HepG2 (cell line): Measurements from ENCODE around the gene PIGX. TPM values are rescaled to one million over a fixed set of nuclear protein-coding genes. Genes with fewer than 3 reads are reported as not detected.
A peak's percentile ranks its signal among the peaks of the same experiment; 100 is the strongest.

Source experiments
- ATAC-seq: fragments of 200-7000 bp; cut with Tn5 transposase; 3 replicates; pipeline ENCODE4 v1.9.1; 2020; ENCODE audit warnings: mild to moderate bottlenecking, moderate library complexity
- Bru-seq: library from RNA; stranded (reverse); fragments of 400-500 nt; gene quantifications from one replicate; lab custom pipeline; 2021; lab: Mats Ljungman, UMichigan
- BruChase-seq, 2 experiments: library from RNA; stranded (reverse); fragments of 400-500 nt; gene quantifications; one replicate each; lab custom pipeline; 2021; lab: Mats Ljungman, UMichigan
- BruUV-seq: library from RNA; stranded (reverse); fragments of 400-500 nt; replicated peaks from 2 replicates; lab custom pipeline; 2021; lab: Mats Ljungman, UMichigan
- CTCF ChIA-PET: fragments of 300-600 bp; formaldehyde crosslinking; extraction: SDS; loops from one replicate; lab custom pipeline; 2021; ENCODE audit warnings: low total read pairs, inconsistent platforms, low intra/inter-chr PET ratio; lab: Yijun Ruan, JAX
- POLR2A ChIA-PET: fragments of 350-600 bp; sonication (Branson Sonifier 250); formaldehyde crosslinking; loops from one replicate; lab custom pipeline; 2020; ENCODE audit warnings: antibody characterized with exemption, inconsistent platforms; lab: Yijun Ruan, JAX
- DNase-seq: peaks from one replicate; pipeline ENCODE4 v3.0.0-alpha.2; 2015; ENCODE audit warnings: low spot score
- FAIRE-seq: peaks from 3 replicates; lab custom pipeline; 2011; peaks lifted over from hg19 to GRCh38; lab: Jason Lieb, UNC
- H2AFZ ChIP-seq: one replicate; pipeline ENCODE4 v1.6.1; 2011; ENCODE audit warnings: low read length, inconsistent platforms
- H3K27ac ChIP-seq: fragments of 300-600 bp; 3 replicates; pipeline ENCODE4 v1.8.0; 2011; ENCODE audit warnings: mixed run types, mild to moderate bottlenecking, mixed read lengths, low read length, inconsistent platforms; ENCODE audit not compliant: insufficient read depth; ENCODE audit errors: extremely low read length
- H3K27me3 ChIP-seq, 2 experiments: fragments of 200-600 bp in 1 of 2; 2 replicates in 1 of 2; 3 replicates in 1 of 2; pipeline versions ENCODE4 v1.6.0 to v1.8.0; 2011; ENCODE audit warnings: low read length in 2 of 2, mild to moderate bottlenecking in 2 of 2, moderate library complexity in 2 of 2, inconsistent platforms in 1 of 2; ENCODE audit not compliant: insufficient read depth in 2 of 2, control insufficient read depth in 1 of 2
- H3K36me3 ChIP-seq, 2 experiments: fragments of 200-600 bp in 1 of 2; replicated peaks in 1 of 2; 2 replicates in 1 of 2; 3 replicates in 1 of 2; pipeline versions ENCODE4 v1.5.1 to v1.8.0; 2011; ENCODE audit warnings: low read length in 2 of 2, inconsistent platforms in 1 of 2; ENCODE audit not compliant: insufficient read depth in 2 of 2, control insufficient read depth in 1 of 2
- H3K4me1 ChIP-seq: 2 replicates; pipeline ENCODE4 v1.5.1; 2012; ENCODE audit warnings: low read length, inconsistent platforms; ENCODE audit not compliant: insufficient read depth
- H3K4me2 ChIP-seq: 2 replicates; pipeline ENCODE4 v1.6.0; 2011; ENCODE audit warnings: low read depth, low read length, inconsistent platforms
- H3K4me3 ChIP-seq, 3 experiments: fragments of 200-600 bp in 1 of 3; sonication (generic), shearing (Covaris generic) in 1 of 3; replicated peaks in 1 of 3; 2 replicates each; pipeline ENCODE4 v1.5.1; 2011 to 2016; ENCODE audit warnings: low read length in 3 of 3, inconsistent platforms in 2 of 3, low read depth in 2 of 3, mild to moderate bottlenecking in 2 of 3, control low read depth in 1 of 3, mixed read lengths in 1 of 3; ENCODE audit not compliant: insufficient read depth in 1 of 3
- H3K79me2 ChIP-seq: one replicate; pipeline ENCODE4 v1.6.1; 2011; ENCODE audit warnings: low read length, inconsistent platforms; ENCODE audit not compliant: insufficient read depth
- H3K9ac ChIP-seq: 2 replicates; pipeline ENCODE4 v1.6.0; 2011; ENCODE audit warnings: mild to moderate bottlenecking, low read depth, low read length, inconsistent platforms; ENCODE audit not compliant: insufficient read depth
- H3K9me3 ChIP-seq: 2 replicates; pipeline ENCODE4 v1.5.1; 2012; ENCODE audit warnings: mild to moderate bottlenecking, low read length
- H4K20me1 ChIP-seq: 2 replicates; pipeline ENCODE4 v1.6.0; 2011; ENCODE audit warnings: inconsistent platforms, mild to moderate bottlenecking, low read length, moderate library complexity; ENCODE audit not compliant: insufficient read depth
- HMGXB4 ChIP-seq, 2 experiments: sonication (generic) in 1 of 2; formaldehyde crosslinking in 1 of 2; IDR thresholded peaks; 2 replicates each; pipeline versions ENCODE4 v1.4.0 to v1.6.1; 2018 to 2020; ENCODE audit warnings: missing genetic modification reagents in 2 of 2, borderline replicate concordance in 1 of 2, low read depth in 1 of 2, mild to moderate bottlenecking in 1 of 2, missing biosample characterization in 1 of 2
- SMAD1 ChIP-seq: sonication (generic); formaldehyde crosslinking; IDR thresholded peaks from 2 replicates; pipeline ENCODE4 v1.4.0; 2020; ENCODE audit warnings: missing genetic modification reagents, low read depth, mild to moderate bottlenecking, borderline replicate concordance
- ZBTB14 ChIP-seq: sonication (generic); formaldehyde crosslinking; IDR thresholded peaks from 2 replicates; pipeline ENCODE4 v1.4.0; 2020; ENCODE audit warnings: missing genetic modification reagents
- ZNF18 ChIP-seq: sonication (generic); formaldehyde crosslinking; IDR thresholded peaks from 2 replicates; pipeline ENCODE4 v1.8.0; 2022; ENCODE audit warnings: mild to moderate bottlenecking, missing genetic modification reagents; ENCODE audit not compliant: insufficient replicate concordance
- ZNF275 ChIP-seq: sonication (generic); formaldehyde crosslinking; IDR thresholded peaks from 2 replicates; pipeline ENCODE4 v1.8.0; 2022; ENCODE audit warnings: missing genetic modification reagents, mild to moderate bottlenecking, inconsistent platforms, borderline replicate concordance
- ZNF432 ChIP-seq: sonication (generic); formaldehyde crosslinking; IDR thresholded peaks from 2 replicates; pipeline ENCODE4 v1.5.0; 2020; ENCODE audit warnings: missing genetic modification reagents, mild to moderate bottlenecking, borderline replicate concordance
- ZNF841 ChIP-seq: sonication (generic); formaldehyde crosslinking; IDR thresholded peaks from 2 replicates; pipeline ENCODE4 v1.8.1; 2023; ENCODE audit warnings: missing genetic modification reagents, borderline replicate concordance
- WGBS: methylation state at CpG from one replicate; pipeline ENCODE4 v1.1.6; 2017; ENCODE audit warnings: low lambda C conversion rate; 5-methylcytosine and 5-hydroxymethylcytosine counted together
- in situ Hi-C: cut with HindIII; loops from 2 replicates; pipeline ENCODE4 v1.10.0; 2017; ENCODE audit warnings: low pct_unique_long_range_greater_than_20kb; ENCODE audit not compliant: extremely low pct_ligation_motif_present
- intact Hi-C: fragments of 100-400 bp; cut with micrococcal nuclease; formaldehyde crosslinking; loops from one replicate; pipeline ENCODE4 v1.10.0; 2022; ENCODE audit not compliant: unreplicated experiment
- long read RNA-seq, 2 experiments: library from RNA in 1 of 2; library from polyadenylated mRNA in 1 of 2; stranded (forward) in 1 of 2; unstranded in 1 of 2; transcript quantifications; one replicate each; pipeline ENCODE4 v2.0.0, GENCODE V29; 2019 to 2022
- polyA minus RNA-seq, 3 experiments: library from RNA; depleted of rRNA, polyadenylated mRNA; stranded (reverse); fragments of >200 nt; gene quantifications; 2 replicates each; pipeline ENCODE4 v1.2.3, GENCODE V29; 2011; ENCODE audit warnings: low replicate concordance in 1 of 3
- polyA plus RNA-seq, 8 experiments: library from polyadenylated mRNA; depleted of rRNA in 3 of 8; stranded (reverse) in 7 of 8; unstranded in 1 of 8; fragments of >200 nt; fragmentation: Illumina TruSeq in 4 of 8; extraction: Trizol in 4 of 8; gene quantifications; 2 replicates each; pipeline versions ENCODE4 v1.2.1 to v1.2.3, GENCODE V29; 2011 to 2016; ENCODE audit warnings: low read depth in 4 of 8, missing spikeins in 1 of 8, mixed read lengths in 1 of 8; ENCODE audit not compliant: insufficient read depth in 1 of 8
- total RNA-seq, 5 experiments: library from RNA; depleted of rRNA; stranded (reverse); fragments of >200 nt; fragmentation: Illumina TruSeq; extraction: Trizol; gene quantifications; 2 replicates each; pipeline ENCODE4 v1.2.3, GENCODE V29; 2016; ENCODE audit warnings: low read depth in 1 of 5

PIGX gene
- 19.2 and 21.3 TPM in 2 replicates for total RNA-seq (2016; rRNA removed; fragmentation: Illumina TruSeq; extraction: Trizol)
- 14.5 and 16.7 TPM in 2 replicates for total RNA-seq (2016; cell fraction: cytosol; rRNA removed; fragmentation: Illumina TruSeq; extraction: Trizol; ENCODE audit: low read depth)
- total RNA-seq (2016; cell fraction: insoluble cytoplasmic fraction; rRNA removed; fragmentation: Illumina TruSeq; extraction: Trizol), result 20.4 TPM in 2 replicates
- total RNA-seq (2016; cell fraction: membrane; rRNA removed; fragmentation: Illumina TruSeq; extraction: Trizol), result 21.3 and 29.5 TPM in 2 replicates
- 13.8 and 14.2 TPM in 2 replicates for total RNA-seq (2016; cell fraction: nucleus; rRNA removed; fragmentation: Illumina TruSeq; extraction: Trizol)
- 9.8 and 13.2 TPM in 2 replicates for polyA plus RNA-seq (2011; rRNA removed)
- polyA plus RNA-seq (2011; cell fraction: cytosol; rRNA removed), result 7.1 and 12.4 TPM in 2 replicates
- polyA plus RNA-seq (2011; cell fraction: nucleus; rRNA removed), result 2.3 and 2.9 TPM in 2 replicates
- 8.7 and 12.5 TPM in 2 replicates for polyA plus RNA-seq (2012)
- 13.7 and 19.3 TPM in 2 replicates for polyA plus RNA-seq (2016; cell fraction: cytosol; fragmentation: Illumina TruSeq; extraction: Trizol; ENCODE audit: low read depth)
- 18.2 and 21.5 TPM in 2 replicates for polyA plus RNA-seq (2016; cell fraction: insoluble cytoplasmic fraction; fragmentation: Illumina TruSeq; extraction: Trizol; ENCODE audit: low read depth)
- polyA plus RNA-seq (2016; cell fraction: membrane; fragmentation: Illumina TruSeq; extraction: Trizol; ENCODE audit: low read depth), result 18.3 and 23.7 TPM in 2 replicates
- polyA plus RNA-seq (2016; cell fraction: nucleus; fragmentation: Illumina TruSeq; extraction: Trizol; ENCODE audit: insufficient read depth, low read depth), result 17.8 and 22.2 TPM in 2 replicates
- 5.1 and 15.9 TPM in 2 replicates for polyA minus RNA-seq (2011; rRNA and poly(A)+ RNA removed; ENCODE audit: low replicate concordance)
- polyA minus RNA-seq (2011; cell fraction: cytosol; rRNA and poly(A)+ RNA removed), result 7.3 and 7.4 TPM in 2 replicates
- polyA minus RNA-seq (2011; cell fraction: nucleus; rRNA and poly(A)+ RNA removed), result 4.1 and 5.0 TPM in 2 replicates
- percentile 56 among the genes with signal in this experiment for Bru-seq, nascent RNA
- BruChase-seq, experiment 1, labeled RNA remaining after a 6-hour chase, result percentile 54 among the genes with signal in this experiment
- BruChase-seq, experiment 2, labeled RNA remaining after a 2-hour chase, result percentile 51 among the genes with signal in this experiment
- long read RNA-seq, experiment 1, transcript PIGX-202 (6 exons, 3,057 nt), result major isoform, 16 of 24 reads
- long read RNA-seq, experiment 1, partial matches to known transcripts, result 1 of 24 reads
- long read RNA-seq, experiment 1, other reads (novel, unspliced or antisense), result 5 of 24 reads
- long read RNA-seq, experiment 2, transcript PIGX-202 (6 exons, 3,057 nt), result major isoform, 7 of 27 reads
- long read RNA-seq, experiment 2, partial matches to known transcripts, result 0 of 27 reads
- long read RNA-seq, experiment 2, other reads (novel, unspliced or antisense), result 20 of 27 reads

GRCh38 chr3:196711838-196712513 lies at the start of gene PIGX, which contains the start of gene CEP19:
Gene PIGX, plus strand, starts transcription at chr3:196712377.
Gene CEP19, minus strand, starts transcription at chr3:196712250. Its CDS starts 3,593 bp downstream, at chr3:196708657.
- H3K27ac ChIP-seq, result peak within 1 kb of the TSS; percentile 79
- peaks cover 29% of the 10 kb centered on the region for H3K4me1 ChIP-seq
- in situ Hi-C loops (no loop called here), intact Hi-C loops (loop anchor here (2.0 to 5.0 kb wide), 2 partner anchors 29 to 40 kb away; no protein-coding TSS in a partner anchor)
- no TSS peak for BruUV-seq
- H4K20me1 ChIP-seq, result no peaks in the 10 kb centered on the region
- H3K4me2 ChIP-seq, result peak within 1 kb of the TSS; percentile 99
- ChIA-PET CTCF (no interaction called here), POLR2A (interaction anchor here (1.0 to 3.1 kb wide), 3 partner anchors 24 to 28 kb away, joined by 3 to 25 read pairs (median 4); partner anchors contain the start of gene PAK2)
- no peaks in the 10 kb centered on the region for H3K79me2 ChIP-seq
- FAIRE-seq (no peak), ATAC-seq (peak; percentile 85), DNase-seq (peak; percentile 60)
- H3K4me3 ChIP-seq, result peak within 1 kb of the TSS; percentile 90 to 97 (median 91)
- peak within 1 kb of the TSS; percentile 91 for H2AFZ ChIP-seq
- H3K9me3 ChIP-seq, result no peaks in the 10 kb centered on the region
- H3K27me3 ChIP-seq, result peaks cover 0 to 4% of the 10 kb centered on the region in 2 experiments; a peak in 1 of 5 replicates
- peak within 1 kb of the TSS; percentile 87 for H3K9ac ChIP-seq
- 2% methylated on average over 8 of the region's 68 CpGs for WGBS
- H3K36me3 ChIP-seq, result no peaks in the 10 kb centered on the region
- TF ChIP-seq ZNF432 (no peak), ZBTB14 (CRISPR knock-in tag) (peak; percentile 83), ZNF841 (no peak), ZNF275 (CRISPR knock-in tag) (no peak), SMAD1 (CRISPR knock-in tag) (no peak), HMGXB4 (CRISPR knock-in tag; IDR thresholded peaks at IDR 0.05; ENCODE audit: borderline replicate concordance in 1 of 2, low read depth in 1 of 2) (no peak; a peak in 1 of 4 replicates), ZNF18 (CRISPR knock-in tag) (no peak)
